Measurements from ENCODE around the gene ANO8.

- TF ChIP-seq CTCF (IDR thresholded peaks at IDR 0.05) (peak; percentile 93), EZH2 (IDR thresholded peaks at IDR 0.05; ENCODE audit: borderline replicate concordance, insufficient read depth, low read depth, low read length, poor library complexity, severe bottlenecking) (no peak)
Measured at GRCh38 chr19:17346109-17346671, 11.5 kb upstream of the ANO8 start.

Data from B cell (primary cell).